MM.1S (cell line): Measurements from ENCODE around the gene MAN2A2.
"Not testable (repeated sequence)": the region's sequence is repeated elsewhere in the genome, so short reads cannot be mapped to it uniquely, and the experiment has no call there.

Source experiments
- EZH2 ChIP-seq: fragments of 300-600 bp; sonication (generic); optimal IDR thresholded peaks from 2 replicates; pipeline ENCODE3; 2017; ENCODE audit warnings: low read depth, mild to moderate bottlenecking, antibody characterized with exemption, low read length, mixed read lengths
- TF ChIP-seq, protein P1 (sequence below): fragments of 300-600 bp; sonication (generic); IDR thresholded peaks from 2 replicates; pipeline ENCODE4 v1.5.1; 2016; ENCODE audit warnings: antibody characterized with exemption, low read length, mixed read lengths

DNA sequence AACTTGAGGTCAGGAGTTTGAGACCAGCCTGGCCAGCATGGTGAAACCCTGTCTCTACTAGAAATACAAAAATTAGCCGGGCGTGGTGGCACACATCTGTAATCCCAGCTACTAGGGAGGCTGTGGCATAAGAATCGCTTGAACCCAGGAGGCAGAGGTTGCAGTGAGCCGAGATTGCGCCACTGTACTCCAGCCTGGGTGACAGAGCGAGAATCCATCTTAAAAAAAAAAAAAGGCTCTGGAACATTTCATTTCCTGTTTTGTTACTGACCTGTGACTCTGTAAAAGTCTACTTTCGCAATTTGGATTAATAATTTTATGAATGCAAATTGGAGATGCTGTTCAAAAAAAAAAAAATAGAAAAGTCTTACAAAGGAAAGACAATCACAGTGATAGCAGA is 25.0 kb downstream of the MAN2A2 start:
- TF ChIP-seq, protein P1, sequence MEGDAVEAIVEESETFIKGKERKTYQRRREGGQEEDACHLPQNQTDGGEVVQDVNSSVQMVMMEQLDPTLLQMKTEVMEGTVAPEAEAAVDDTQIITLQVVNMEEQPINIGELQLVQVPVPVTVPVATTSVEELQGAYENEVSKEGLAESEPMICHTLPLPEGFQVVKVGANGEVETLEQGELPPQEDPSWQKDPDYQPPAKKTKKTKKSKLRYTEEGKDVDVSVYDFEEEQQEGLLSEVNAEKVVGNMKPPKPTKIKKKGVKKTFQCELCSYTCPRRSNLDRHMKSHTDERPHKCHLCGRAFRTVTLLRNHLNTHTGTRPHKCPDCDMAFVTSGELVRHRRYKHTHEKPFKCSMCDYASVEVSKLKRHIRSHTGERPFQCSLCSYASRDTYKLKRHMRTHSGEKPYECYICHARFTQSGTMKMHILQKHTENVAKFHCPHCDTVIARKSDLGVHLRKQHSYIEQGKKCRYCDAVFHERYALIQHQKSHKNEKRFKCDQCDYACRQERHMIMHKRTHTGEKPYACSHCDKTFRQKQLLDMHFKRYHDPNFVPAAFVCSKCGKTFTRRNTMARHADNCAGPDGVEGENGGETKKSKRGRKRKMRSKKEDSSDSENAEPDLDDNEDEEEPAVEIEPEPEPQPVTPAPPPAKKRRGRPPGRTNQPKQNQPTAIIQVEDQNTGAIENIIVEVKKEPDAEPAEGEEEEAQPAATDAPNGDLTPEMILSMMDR, result not testable (repeated sequence)
- not testable (repeated sequence) for TF ChIP-seq EZH2
